ENCODE measurements around the gene PYROXD2.

- TF ChIP-seq POLR2AphosphoS5 (IDR thresholded peaks at IDR 0.05; ENCODE audit: low read depth) (no peak), CTCF (conservative IDR thresholded peaks at IDR 0.05; ENCODE audit: low read depth in 2 of 2) (no peak), EZH2 (IDR thresholded peaks at IDR 0.05; ENCODE audit: low read depth, unreplicated experiment) (no peak), REST (IDR thresholded peaks at IDR 0.05; ENCODE audit: unreplicated experiment) (no peak), STAT1 (IDR thresholded peaks at IDR 0.05; ENCODE audit: unreplicated experiment) (no peak), EZH2phosphoT487 (IDR thresholded peaks at IDR 0.05; ENCODE audit: unreplicated experiment) (no peak), NANOG (IDR thresholded peaks at IDR 0.05; ENCODE audit: borderline replicate concordance) (no peak), ZNF331 (CRISPR knock-in tag; IDR thresholded peaks at IDR 0.05; ENCODE audit: low read depth) (no peak), JUNB (IDR thresholded peaks at IDR 0.05; ENCODE audit: unreplicated experiment) (no peak)
Measured at GRCh38 chr10:98338896-98339295, 76.1 kb downstream of the PYROXD2 start.
